Activated CD4-positive, CD25-positive, alpha-beta regulatory T cell (primary cell): ENCODE results near the gene RFX2.
A peak's percentile ranks its signal among the peaks of the same experiment; 100 is the strongest.
"Not testable (repeated sequence)": the region's sequence is repeated elsewhere in the genome, so short reads cannot be mapped to it uniquely, and the experiment has no call there.

ENCODE experiments used
- DNase-seq, 4 experiments: peaks; one replicate each; lab custom pipeline; 2025; lab: John Stamatoyannopoulos, UW

Gene RFX2

DNA sequence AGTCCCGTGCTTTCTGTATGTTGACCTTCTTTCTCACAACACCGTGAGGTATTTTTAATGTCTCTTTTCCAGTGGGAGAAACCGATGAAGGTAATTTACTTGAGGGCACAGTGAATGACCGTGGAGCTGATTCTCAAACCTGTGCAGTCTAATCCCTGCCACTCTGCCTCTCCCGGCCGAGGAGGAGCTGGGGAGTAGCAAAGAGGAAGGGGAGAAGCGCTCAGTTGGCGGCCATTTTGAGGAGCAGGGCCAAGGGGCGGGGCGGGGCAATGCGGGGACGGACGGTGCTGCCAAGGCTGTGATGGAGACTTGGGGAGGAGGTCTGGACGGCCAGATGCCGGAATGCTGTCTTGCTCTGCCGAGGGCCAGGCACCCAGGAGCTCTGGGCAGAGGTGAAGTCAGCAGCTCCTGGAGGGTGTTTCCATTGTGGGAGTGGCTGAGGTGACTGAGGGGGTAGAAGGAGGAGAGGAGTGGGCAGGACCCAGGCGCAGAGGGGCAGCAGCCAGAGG lies 120.0 kb downstream of the RFX2 start:
- no peak for DNase-seq

DNA sequence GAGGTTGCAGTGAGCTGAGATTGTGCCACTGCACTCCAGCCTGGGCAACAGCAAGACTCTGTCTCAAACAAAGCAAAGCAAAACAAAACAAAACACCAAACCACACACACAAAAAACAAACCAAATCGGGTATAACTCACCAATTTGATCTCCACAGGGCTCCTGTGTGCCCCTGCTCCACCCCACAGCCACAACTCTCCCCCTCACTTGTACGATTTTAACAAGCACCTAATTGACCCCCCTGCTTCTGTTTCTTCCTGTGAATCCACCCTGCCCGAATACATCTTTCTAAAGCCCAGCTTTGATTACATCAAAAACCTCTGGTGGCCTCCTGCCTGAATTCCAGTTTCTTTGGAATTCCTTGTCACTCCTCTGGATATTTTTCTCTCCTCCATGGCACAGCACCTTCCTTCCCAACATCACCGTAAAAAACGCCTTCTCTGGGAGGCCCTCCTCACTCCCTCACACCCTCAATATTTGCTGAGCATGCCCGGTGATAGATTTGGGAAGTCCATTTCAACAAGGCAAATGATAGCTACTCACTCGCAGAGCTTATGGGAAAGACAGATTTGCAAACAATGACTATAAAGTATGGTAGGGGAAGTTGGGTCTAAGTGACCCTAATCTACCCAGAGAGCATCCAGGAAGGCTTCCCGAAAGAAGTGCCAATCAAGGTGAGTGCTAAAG lies 120.8 kb downstream of the RFX2 start:
- no peak for DNase-seq

DNA sequence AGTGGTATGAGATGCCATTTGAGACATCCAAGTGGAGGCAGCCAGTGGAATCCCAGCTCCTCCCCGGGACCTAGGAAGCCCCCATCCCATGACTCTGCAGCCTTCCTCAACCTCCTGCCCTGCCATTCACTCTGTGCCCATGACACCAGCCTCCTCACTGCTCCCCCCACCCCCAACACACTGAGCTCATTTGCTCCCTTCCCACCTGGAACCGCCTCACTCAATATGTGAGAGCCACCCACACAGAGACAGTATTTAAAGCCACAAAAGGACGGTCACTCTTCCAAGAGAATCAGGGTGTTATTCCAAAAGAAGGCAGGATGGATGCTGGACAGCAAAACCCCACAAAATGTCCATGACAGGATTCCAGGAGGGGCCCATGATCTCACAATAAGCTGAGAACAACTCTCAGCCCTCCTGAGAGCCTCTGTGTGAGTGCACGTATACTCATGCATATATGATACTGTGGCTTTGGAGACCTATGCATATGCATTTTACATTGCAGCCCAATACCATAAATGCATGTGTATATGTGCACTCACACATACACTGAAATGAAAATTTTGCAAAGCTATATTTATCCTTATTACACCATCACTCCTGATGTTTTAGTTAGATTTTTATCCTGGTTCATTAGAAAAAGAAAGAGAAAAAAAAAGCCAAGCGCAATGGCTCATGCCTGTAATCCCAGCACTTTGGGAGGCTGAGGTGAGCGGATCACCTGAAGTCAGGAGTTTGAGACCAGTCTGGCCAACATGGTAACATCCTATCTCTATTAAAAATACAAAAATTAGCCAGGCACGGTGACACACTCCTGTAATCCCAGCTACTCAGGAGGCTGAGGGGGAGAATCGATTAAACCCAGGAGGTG lies 121.5 kb downstream of the RFX2 start:
- DNase-seq, result no peak

DNA sequence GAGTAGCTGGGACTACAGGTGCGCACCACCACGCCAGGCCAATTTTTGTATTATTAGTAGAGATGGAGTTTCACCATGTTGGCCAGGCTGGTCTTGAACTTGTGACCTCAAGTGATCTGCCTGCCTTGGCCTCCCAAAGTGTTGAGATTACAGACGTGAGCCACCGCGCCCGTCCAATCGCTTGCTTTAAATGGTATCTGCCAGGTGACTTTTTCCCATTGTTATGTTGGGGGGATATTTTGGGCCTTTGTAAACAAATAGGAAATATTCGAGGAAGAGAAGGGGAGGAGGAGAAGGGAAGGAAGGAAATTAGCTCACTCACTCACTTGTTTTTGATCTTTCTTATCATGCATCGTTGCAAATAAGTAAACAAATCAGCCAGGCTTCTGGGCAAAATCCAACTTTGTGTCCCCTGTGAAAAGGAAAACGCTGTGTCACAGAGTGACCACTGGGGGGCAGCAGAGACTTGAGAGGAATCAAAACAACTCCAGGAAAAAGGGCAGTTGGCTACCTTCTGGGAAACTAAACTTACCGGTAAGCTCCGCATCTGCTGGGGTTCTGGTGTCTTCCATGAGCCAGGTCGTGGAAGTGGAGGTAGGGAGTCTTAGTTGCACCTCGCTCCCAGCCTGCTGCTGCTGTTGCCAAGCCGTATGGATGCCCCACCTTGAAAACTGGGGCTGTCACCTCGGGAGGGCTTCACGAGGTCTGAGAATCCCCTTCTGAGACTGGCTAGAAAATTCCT lies 123.1 kb downstream of the RFX2 start:
- peak; percentile 44 to 55 (median 52) for DNase-seq

DNA sequence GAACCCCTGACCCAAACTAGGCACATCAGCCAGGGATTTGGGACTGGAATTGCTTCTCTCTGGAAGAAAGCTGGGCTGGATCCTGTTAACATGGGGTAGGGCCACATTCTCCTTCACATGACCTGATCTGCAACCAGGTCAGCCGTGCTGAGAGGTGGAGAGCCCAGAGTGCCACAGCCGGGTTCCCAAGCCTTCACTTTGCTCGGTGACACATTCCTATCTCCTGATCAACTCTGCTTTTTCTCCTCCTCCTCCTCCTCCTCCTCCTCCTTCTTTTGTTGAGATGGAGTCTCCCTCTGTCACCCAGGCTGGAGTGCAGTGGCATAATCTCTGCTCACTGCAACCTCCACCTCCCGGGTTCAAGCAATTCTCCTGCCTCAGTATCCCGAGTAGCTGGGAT lies 124.5 kb downstream of the RFX2 start:
- DNase-seq, result not testable (repeated sequence)

DNA sequence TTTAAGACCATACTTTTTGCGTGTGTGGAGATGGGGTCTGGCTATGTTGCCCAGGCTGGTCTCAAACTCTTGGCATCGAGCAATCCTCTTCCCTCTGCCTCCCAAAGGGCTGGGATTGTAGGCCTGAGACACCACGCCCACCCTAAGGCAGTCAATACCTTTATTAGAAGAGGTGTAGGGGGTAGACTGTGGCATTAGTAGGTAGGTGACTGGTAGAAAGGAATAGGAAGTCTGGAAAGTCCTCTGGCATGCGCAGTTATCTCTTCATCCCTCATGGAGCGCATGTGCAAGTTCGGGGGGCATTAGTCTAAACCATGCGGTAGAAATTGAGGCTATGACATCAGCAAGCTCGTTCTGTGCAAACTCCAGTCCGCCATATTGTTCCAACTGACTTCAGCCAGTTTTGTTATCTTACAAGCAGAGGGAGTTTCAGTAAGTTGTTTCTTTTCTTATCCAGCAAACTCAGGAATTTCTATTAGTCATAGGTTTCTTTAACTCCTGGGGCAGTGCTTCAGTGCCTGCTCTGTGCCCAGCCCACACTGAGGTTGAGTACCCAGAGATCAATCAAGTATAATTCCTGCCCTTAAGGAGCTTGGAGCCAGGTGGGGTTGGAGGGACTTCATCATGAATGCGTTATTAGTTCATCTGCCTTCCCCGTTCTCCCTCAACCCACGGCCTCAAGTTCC lies 125.1 kb downstream of the RFX2 start:
- no peak for DNase-seq

DNA sequence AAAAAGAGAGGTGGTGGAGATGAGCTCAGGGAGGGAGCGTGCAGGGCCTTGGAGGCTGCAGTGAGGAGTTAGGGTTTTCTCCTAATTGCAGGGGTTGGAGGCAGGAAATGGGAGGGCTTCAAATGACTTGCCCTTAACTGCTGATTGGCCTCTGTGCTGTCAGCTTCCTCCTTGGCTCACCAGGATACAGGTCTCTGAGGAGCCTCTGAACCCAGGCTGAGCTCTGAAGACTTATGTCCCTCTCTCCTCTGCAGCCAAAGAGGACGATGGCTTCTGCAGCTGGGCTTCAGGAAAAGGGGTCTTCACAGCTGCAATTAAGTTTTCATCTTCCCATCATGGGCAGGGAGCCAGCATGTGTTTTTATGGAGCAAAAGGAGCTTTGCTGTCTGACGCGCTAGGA lies 125.7 kb downstream of the RFX2 start:
- DNase-seq, result no peak

DNA sequence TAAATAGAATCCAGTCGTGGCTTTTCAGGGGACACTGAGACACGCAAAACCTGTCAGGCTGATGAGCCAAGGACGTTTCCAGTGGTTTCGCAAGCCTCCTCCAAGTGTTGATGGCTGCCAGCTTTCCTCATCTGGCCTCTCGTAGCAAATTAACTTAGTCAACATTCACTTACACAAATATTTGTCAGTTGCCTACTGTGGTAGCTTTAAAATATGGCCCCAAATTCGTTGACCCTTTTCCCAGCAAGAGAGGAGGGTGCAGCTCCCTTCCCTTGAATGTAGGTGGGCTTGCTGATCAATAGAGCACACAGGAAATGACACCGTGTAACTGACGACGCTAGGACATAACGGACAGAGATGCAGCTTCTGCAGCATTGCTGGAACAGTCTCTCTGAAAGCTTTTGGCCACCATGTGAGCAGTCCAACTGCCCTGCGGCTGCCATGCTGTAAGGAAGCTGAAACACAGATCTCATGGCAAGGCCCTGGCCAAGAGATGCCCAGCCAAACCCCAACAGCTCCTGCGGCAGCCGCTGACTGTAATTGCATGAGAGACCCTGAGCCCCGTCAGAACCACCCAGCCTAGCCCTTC lies 126.8 kb downstream of the RFX2 start:
- DNase-seq, result no peak

DNA sequence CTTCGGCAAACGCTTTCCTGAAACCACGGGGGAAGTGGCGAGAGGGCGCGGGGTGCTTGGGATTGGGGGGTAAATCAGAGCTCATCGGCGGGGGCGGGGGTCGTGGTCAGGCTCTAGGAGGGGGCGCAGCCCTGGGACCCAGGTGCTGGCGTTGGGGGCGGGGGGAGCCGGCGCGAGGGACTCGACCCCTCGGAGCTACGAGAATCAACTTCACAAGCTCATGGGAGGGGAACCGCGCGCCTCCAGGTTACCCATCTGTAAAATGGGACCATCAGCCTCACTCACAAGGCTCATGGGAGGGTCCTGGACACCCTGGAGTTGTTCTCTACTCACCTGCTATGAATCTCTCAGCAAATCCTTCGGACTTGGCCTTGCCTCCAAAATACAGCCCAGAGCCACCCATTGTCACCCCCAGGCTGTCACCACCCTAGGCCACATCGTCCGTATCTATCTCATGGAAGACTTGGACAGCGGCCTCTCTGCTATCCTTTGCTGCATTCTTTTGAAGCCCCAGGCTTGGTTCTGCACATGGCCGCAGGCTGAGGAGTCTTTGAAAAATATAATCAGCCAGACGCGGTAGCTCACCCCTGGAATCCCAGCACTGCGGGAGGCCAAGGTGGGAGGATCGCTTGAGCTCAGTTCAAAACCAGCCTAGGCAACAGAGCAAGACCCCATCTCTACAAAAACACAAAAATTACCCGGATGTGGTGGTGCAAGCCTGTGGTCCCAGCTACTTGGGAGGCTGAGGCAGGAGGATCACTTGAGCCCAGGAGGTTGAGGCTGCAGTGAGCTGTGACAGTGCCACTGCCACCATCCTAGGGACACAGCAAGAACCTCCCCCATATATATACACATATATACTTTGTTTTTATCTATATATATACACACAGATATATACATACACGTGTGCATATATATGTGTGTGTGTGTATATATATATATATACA lies 131.4 kb downstream of the RFX2 start:
- no peak for DNase-seq

DNA sequence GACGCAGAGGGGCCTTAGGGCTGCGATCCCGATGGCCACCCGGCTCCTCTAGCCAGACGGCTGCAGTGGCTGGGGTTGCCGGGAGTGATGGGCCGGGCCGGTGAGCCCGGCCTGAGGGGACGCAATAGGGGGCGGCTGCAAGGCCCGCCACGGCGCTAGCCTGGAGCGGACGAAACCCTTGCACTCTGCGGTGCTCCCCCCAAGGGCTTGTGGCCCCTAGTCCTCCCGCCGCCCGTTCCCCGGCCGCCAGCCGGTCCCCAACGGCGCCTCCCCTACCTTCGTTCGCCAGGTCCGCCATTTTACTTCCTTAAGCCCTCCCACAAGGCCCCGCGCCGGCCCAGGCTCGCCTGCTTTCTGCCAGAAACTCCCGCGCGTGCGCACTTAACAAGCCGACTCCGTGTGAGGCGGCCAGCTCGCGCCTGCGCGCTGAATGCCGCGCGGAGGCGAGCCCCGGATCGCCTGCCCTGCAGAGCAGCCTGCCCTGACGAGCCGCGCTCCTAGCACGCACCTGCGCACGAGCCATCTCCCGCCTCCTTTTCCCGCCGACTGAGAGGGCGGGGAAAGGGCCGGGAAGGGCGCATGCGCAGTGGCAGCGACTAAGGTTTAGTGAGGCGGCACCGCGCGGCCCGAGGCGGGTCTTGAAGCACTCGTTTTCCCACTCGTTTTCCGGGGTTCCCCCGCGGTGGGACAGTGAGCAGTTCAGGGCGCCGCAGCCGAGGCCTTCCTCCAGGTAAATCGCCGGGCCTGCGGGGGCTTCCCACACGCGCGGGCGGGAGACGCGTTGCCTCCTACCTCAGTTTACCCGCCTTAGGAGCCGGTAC lies 132.3 kb downstream of the RFX2 start, which contains the start of gene RANBP3:
Gene RANBP3, minus strand, starts transcription at position 356 of the 821 bp plus-strand sequence. Its CDS starts 58 bp downstream, at position 298.
- DNase-seq, result peak; percentile 94 to 98 (median 97)

DNA sequence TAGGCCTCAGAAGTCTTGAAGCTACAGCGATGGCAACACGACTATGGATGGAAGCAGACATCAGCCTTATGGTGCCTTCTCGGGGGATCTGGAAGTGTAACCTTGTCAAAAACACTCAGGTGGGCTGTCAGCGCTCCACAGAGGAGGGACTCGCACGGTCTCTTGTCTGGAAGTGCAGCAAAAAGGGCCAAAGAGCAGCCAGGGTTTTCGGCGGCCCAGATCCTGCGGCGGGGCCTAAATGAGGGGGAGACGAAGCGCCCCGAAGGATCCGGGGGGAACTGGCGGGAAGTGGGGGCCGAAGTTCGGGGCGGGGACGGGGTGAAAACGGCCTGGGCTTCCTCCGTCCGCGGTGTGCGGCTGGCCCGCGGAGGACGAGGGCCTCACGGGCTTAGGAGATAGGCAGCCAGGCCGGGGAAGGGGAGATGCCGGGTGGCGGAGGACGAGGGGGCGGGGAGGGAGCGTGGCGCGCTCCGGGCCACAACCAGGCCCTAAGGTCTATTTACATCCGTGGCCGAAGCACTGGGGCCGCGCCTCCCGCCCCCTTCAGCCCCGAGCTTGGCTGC lies 133.0 kb downstream of the RFX2 start:
- no peak for DNase-seq

DNA sequence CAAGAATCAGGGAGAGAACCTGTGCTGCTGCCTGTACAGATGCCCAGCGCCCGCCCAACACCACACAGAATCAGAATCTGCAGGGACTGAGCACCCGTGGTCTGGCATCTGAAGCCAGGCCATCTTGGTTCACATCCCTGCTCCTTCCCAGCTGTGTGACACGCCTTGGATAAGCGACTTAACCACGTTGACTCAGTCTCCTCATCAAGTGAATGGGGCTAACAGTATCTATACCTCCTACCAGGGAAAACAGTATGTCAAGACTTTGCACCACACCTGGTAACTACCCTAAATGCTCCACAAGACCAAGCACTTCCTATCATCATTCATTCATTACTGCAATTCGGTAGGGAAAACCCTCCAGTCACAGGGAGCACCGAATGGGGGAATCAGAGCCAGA lies 133.5 kb downstream of the RFX2 start:
- no peak for DNase-seq

DNA sequence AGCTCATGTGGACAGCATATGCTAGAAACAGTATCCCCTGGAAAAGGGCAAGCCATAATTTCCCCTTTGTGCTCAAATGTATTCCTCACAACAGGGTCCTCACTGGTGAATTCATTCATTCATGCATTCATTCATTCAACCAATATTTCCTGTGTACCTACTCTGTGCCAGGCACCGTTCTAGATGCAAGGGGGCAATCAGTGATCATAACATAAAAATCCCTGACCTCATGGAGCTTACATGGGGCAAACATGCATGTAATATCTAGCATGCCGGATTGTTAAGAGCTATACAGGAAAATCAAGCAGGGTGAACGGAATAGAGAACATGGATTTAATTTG lies 134.9 kb downstream of the RFX2 start:
- DNase-seq, result no peak

DNA sequence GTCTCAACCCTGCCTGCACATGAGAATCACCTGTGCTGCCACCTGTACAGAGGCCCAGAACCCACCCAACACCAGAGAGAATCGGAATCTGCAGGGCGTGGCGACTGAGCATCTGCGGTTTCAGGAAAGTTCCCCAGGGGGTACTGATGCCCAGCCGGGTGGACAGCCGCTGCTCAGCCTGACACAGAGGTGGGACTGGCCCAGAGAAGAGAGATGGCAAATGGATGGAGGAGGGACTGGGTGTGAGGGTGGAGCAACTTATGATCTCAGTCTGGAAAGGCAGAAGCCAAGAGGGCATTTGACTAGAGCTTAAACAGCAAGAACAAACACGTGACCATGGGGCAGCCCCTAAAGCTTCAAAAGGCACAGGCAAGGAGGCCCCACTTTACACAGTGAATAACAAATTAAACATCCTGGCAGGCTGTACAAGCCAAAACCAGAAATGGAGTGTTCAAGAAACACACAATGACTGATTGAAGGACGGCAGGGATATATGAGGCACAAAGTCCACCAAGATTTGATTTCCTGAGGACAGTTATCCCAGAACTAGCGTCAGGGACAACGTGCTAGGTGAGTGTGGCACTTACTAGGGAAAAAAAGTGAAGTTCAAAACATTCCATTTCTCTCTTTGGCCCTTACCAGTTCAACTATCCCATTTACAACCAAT lies 135.4 kb downstream of the RFX2 start:
- peak in 2 of 4 experiments; percentile 20 to 21 for DNase-seq

DNA sequence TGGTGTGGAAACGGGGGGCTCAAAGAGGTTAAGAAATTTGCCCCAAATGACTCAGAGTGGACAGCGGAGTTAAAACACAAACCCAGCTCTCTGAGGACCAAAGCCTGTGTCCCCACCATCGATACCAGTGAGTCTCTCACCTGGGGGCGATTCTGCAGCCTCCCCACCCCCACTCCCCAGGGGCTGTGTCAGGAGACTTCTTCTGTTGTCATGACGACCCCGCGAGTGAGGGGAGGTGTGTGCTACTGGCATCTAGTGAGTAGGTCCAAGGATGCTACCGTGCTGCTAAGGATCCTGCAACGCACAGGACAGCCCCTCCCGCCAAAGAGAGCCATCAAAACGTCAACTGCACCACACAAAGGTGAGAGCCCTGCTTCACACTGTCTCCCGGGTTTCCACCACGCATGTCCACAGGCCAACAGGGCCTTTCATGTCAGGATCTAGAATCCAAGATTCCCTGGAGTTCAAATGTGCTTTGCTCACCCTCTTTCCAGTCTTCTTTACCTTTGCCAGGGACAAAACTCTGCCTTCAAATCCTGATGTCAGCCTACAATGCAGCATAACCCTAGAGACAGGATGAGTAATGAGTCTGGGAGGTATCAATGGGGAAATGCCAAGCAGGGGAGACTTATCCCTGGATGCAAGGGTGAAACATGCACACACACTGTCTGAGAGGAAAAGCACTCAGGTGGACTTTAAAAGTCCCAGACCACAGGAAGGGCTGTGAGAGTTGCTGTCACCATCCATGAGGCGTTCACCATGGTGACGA lies 136.2 kb downstream of the RFX2 start:
- no peak for DNase-seq

DNA sequence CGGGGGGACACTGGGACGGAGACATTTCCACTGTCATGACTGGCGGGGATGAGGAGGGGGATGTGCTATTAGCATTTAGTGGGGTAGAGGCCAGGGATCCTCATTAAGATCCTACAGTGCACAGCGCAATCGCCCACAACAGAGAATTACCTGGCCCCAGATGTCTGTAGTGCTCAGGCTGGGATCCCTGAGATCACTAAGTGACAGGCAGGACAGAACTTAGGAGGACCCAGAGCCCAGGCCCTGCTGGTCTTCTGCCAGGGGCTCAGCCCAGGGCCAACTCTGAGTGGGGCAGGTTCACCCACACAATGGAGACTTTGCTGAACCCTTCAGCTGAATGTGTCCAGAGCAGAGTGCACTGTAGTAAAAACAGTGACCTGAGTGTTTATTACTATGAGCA lies 136.9 kb downstream of the RFX2 start:
- no peak for DNase-seq

DNA sequence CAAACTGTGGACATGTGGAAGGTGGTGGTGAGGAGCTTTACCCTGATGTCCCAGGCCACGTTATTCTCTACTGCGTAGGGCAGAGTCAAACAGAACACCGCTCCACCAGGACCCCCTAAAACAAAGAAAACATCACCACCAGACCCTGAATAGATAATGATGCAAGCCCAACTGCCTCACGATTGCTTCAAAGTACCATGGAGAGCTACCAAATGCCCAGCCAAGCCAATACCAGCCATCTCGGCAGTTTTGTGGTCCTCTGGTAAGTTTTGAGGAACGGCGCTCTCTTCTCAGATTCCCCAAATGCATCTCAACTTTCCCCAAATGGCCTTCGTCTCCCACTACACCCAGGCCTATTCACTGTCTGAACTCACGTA lies 138.0 kb downstream of the RFX2 start:
- no peak for DNase-seq
